HEK293 (cell line): ENCODE data around the gene RND2.

Source experiments
- CTCF ChIA-PET: fragments of 350-600 bp; formaldehyde crosslinking; extraction: SDS; loops from one replicate; lab custom pipeline; 2021; ENCODE audit warnings: antibody characterized with exemption; lab: Yijun Ruan, JAX
- POLR2A ChIA-PET: fragments of 300-600 bp; formaldehyde crosslinking; extraction: SDS; loops from one replicate; lab custom pipeline; 2020; ENCODE audit warnings: antibody characterized with exemption, inconsistent platforms; lab: Yijun Ruan, JAX
- H3K27ac ChIP-seq: fragments of 200-500 bp; sonication (Bioruptor generic); 2 replicates; pipeline ENCODE4 v1.5.1; 2014; ENCODE audit warnings: low read depth, low read length, control low read depth, inconsistent platforms; ENCODE audit errors: extremely low read depth
- H3K36me3 ChIP-seq, 2 experiments: fragments of 200-500 bp in 1 of 2; sonication (Bioruptor generic) in 1 of 2; 1 replicate in 1 of 2; 2 replicates in 1 of 2; pipeline ENCODE4 v1.5.1; 2014 to 2017; ENCODE audit warnings: inconsistent platforms in 2 of 2, low read length in 2 of 2; ENCODE audit not compliant: control insufficient read depth in 2 of 2, insufficient read depth in 1 of 2
- H3K4me1 ChIP-seq: fragments of 200-500 bp; sonication (Bioruptor generic); 2 replicates; pipeline ENCODE4 v1.5.1; 2014; ENCODE audit warnings: mild to moderate bottlenecking, low read length, inconsistent platforms; ENCODE audit not compliant: control insufficient read depth, insufficient read depth
- H3K4me3 ChIP-seq: 2 replicates; pipeline ENCODE4 v1.5.1; 2011; ENCODE audit warnings: low read depth, mild to moderate bottlenecking, control low read depth, low read length, moderate library complexity
- H3K9me3 ChIP-seq: fragments of 200-500 bp; sonication (Bioruptor generic); 2 replicates; pipeline ENCODE4 v1.5.1; 2014; ENCODE audit warnings: low read depth, low read length, inconsistent platforms; ENCODE audit not compliant: control insufficient read depth, insufficient read depth
- CTCF ChIP-seq: fragments of 450-650 bp; formaldehyde crosslinking; IDR thresholded peaks from 2 replicates; pipeline ENCODE4 v1.5.1; 2016; ENCODE audit warnings: missing biosample characterization, missing genetic modification characterization
- GLIS1 ChIP-seq: fragments of 450-650 bp; formaldehyde crosslinking; IDR thresholded peaks from 2 replicates; pipeline ENCODE4 v1.5.1; 2016; ENCODE audit warnings: missing biosample characterization, missing genetic modification characterization
- GLIS2 ChIP-seq: fragments of 450-650 bp; formaldehyde crosslinking; IDR thresholded peaks from 2 replicates; pipeline ENCODE4 v1.5.1; 2016; ENCODE audit warnings: missing biosample characterization, missing genetic modification characterization
- IKZF3 ChIP-seq: fragments of 450-650 bp; IDR thresholded peaks from 2 replicates; pipeline ENCODE4 v1.5.0; 2018; ENCODE audit warnings: missing biosample characterization, mild to moderate bottlenecking, missing genetic modification characterization, moderate library complexity
- KLF17 ChIP-seq: fragments of 450-650 bp; formaldehyde crosslinking; IDR thresholded peaks from 2 replicates; pipeline ENCODE4 v1.5.1; 2016; ENCODE audit warnings: missing biosample characterization, missing genetic modification characterization
- KLF8 ChIP-seq: fragments of 450-650 bp; formaldehyde crosslinking; IDR thresholded peaks from 2 replicates; pipeline ENCODE4 v1.5.1; 2016; ENCODE audit warnings: missing biosample characterization, missing genetic modification characterization
- PATZ1 ChIP-seq: fragments of 450-650 bp; formaldehyde crosslinking; IDR thresholded peaks from 2 replicates; pipeline ENCODE4 v1.5.1; 2016; ENCODE audit warnings: missing biosample characterization, missing genetic modification characterization
- PRDM10 ChIP-seq: fragments of 450-650 bp; formaldehyde crosslinking; IDR thresholded peaks from 2 replicates; pipeline ENCODE4 v1.5.1; 2016; ENCODE audit warnings: missing biosample characterization, missing genetic modification characterization
- PRDM4 ChIP-seq: fragments of 450-650 bp; formaldehyde crosslinking; IDR thresholded peaks from 2 replicates; pipeline ENCODE4 v1.5.1; 2017; ENCODE audit warnings: missing biosample characterization, missing genetic modification characterization
- SP3 ChIP-seq: fragments of 450-650 bp; formaldehyde crosslinking; IDR thresholded peaks from 2 replicates; pipeline ENCODE4 v1.5.1; 2016; ENCODE audit warnings: missing biosample characterization, missing genetic modification characterization
- ZBTB17 ChIP-seq: fragments of 450-650 bp; formaldehyde crosslinking; IDR thresholded peaks from 2 replicates; pipeline ENCODE4 v1.5.1; 2016; ENCODE audit warnings: missing biosample characterization, missing genetic modification characterization
- ZBTB21 ChIP-seq: fragments of 450-650 bp; formaldehyde crosslinking; IDR thresholded peaks from 2 replicates; pipeline ENCODE4 v1.5.1; 2017; ENCODE audit warnings: missing biosample characterization, missing genetic modification characterization
- ZEB2 ChIP-seq: fragments of 450-650 bp; formaldehyde crosslinking; IDR thresholded peaks from 2 replicates; pipeline ENCODE4 v1.5.1; 2016; ENCODE audit warnings: missing biosample characterization, missing genetic modification characterization
- ZNF18 ChIP-seq: fragments of 450-650 bp; formaldehyde crosslinking; IDR thresholded peaks from 2 replicates; pipeline ENCODE4 v1.5.1; 2016; ENCODE audit warnings: missing biosample characterization, missing genetic modification characterization
- ZNF24 ChIP-seq: fragments of 450-650 bp; formaldehyde crosslinking; IDR thresholded peaks from 2 replicates; pipeline ENCODE4 v1.5.1; 2016; ENCODE audit warnings: missing biosample characterization, missing genetic modification characterization
- ZNF324 ChIP-seq: fragments of 450-650 bp; formaldehyde crosslinking; IDR thresholded peaks from 2 replicates; pipeline ENCODE4 v1.5.1; 2016; ENCODE audit warnings: missing biosample characterization, missing genetic modification characterization
- ZNF366 ChIP-seq: fragments of 450-650 bp; formaldehyde crosslinking; conservative IDR thresholded peaks from 2 replicates; pipeline ENCODE4 v1.5.1; 2016; ENCODE audit warnings: missing biosample characterization, missing genetic modification characterization
- ZNF501 ChIP-seq: fragments of 450-650 bp; formaldehyde crosslinking; IDR thresholded peaks from 2 replicates; pipeline ENCODE4 v1.5.1; 2016; ENCODE audit warnings: missing biosample characterization, missing genetic modification characterization
- ZNF530 ChIP-seq: fragments of 450-650 bp; formaldehyde crosslinking; IDR thresholded peaks from 2 replicates; pipeline ENCODE4 v1.5.1; 2016; ENCODE audit warnings: low read depth, missing biosample characterization, missing genetic modification characterization
- ZNF561 ChIP-seq: fragments of 450-650 bp; IDR thresholded peaks from 2 replicates; pipeline ENCODE4 v1.5.1; 2018; ENCODE audit warnings: missing biosample characterization, missing genetic modification characterization, borderline replicate concordance
- ZNF660 ChIP-seq: fragments of 450-650 bp; IDR thresholded peaks from 2 replicates; pipeline ENCODE4 v1.5.1; 2018; ENCODE audit warnings: missing biosample characterization, mild to moderate bottlenecking, missing genetic modification characterization
- ZNF677 ChIP-seq: fragments of 450-650 bp; IDR thresholded peaks from 2 replicates; pipeline ENCODE4 v1.5.0; 2018; ENCODE audit warnings: missing biosample characterization, mild to moderate bottlenecking, missing genetic modification characterization, moderate library complexity
- ZSCAN16 ChIP-seq: fragments of 450-650 bp; formaldehyde crosslinking; IDR thresholded peaks from 2 replicates; pipeline ENCODE4 v1.5.1; 2016; ENCODE audit warnings: missing biosample characterization, missing genetic modification characterization

Gene RND2

GRCh38 chr17:43006639-43007551 lies 18.1 kb upstream of the RND2 start, which contains the start of gene IFI35:
Gene IFI35 (plus strand): TSS chr17:43006784. CDS start chr17:43006948, 164 bp downstream.
- H3K4me3 ChIP-seq = peak within 1 kb of the TSS; percentile 39
- ChIA-PET CTCF (interaction anchor here (0.6 to 1.7 kb wide), 11 partner anchors 9 to 569 kb away, joined by 3 to 12 read pairs (median 3); partner anchors contain the start of gene RPL27), POLR2A (interaction anchor here (0.6 to 2.4 kb wide), 3 partner anchors 9 to 191 kb away, joined by 5 to 26 read pairs (median 10); partner anchors contain the start of gene RPL27)
- TF ChIP-seq PRDM10 (tag by site-specific recombination) = peak; percentile 65
- 0 out of 2 replicates have a peak, but pooled peaks have one; percentile 37 for TF ChIP-seq ZNF24
- TF ChIP-seq PATZ1 (tag by site-specific recombination) = peak; percentile 55; the same call in 1 of the 2 replicates
- 0 out of 2 replicates have a peak, but pooled peaks have one; percentile 31 for TF ChIP-seq ZNF324
- TF ChIP-seq ZNF530 (tag by site-specific recombination) = no peak
- 0 out of 2 replicates have a peak, but pooled peaks have one; percentile 26 for TF ChIP-seq ZNF561 (tag by site-specific recombination)
- TF ChIP-seq SP3 (tag by site-specific recombination) = peak; percentile 62
- peak; percentile 76 for TF ChIP-seq CTCF
- no peak for TF ChIP-seq ZNF677 (tag by site-specific recombination)
- TF ChIP-seq ZBTB17 = peak; percentile 59
- peak; percentile 45; the same call in 1 of the 2 replicates for TF ChIP-seq KLF17 (tag by site-specific recombination)
- TF ChIP-seq PRDM4 (tag by site-specific recombination) = 0 out of 2 replicates have a peak, but pooled peaks have one; percentile 9
- TF ChIP-seq GLIS1 (tag by site-specific recombination) = peak; percentile 89
- TF ChIP-seq GLIS2 (tag by site-specific recombination) = peak; percentile 80
- no peak for TF ChIP-seq ZBTB21 (tag by site-specific recombination)
- no peak for TF ChIP-seq ZNF366
- TF ChIP-seq IKZF3 (tag by site-specific recombination) = peak; percentile 53; the same call in 1 of the 2 replicates
- peak; percentile 79 for TF ChIP-seq ZSCAN16 (tag by site-specific recombination)
- no peak for TF ChIP-seq ZNF660 (tag by site-specific recombination)
- TF ChIP-seq ZEB2 (tag by site-specific recombination) = no peak
- no peak for TF ChIP-seq ZNF18 (tag by site-specific recombination)
- 0 out of 2 replicates have a peak, but pooled peaks have one; percentile 26 for TF ChIP-seq ZNF501
- TF ChIP-seq KLF8 (tag by site-specific recombination) = 0 out of 2 replicates have a peak, but pooled peaks have one; percentile 16

More at GRCh38 chr17:43006639-43007551, 18.1 kb upstream of the RND2 start, which contains the start of gene IFI35:
- Histone ChIP-seq H3K4me1 (no peaks in the 10 kb centered on the region), H3K36me3 (peaks cover 21 to 27% of the 10 kb centered on the region in 2 experiments; a peak in 2 of 3 replicates), H3K9me3 (no peaks in the 10 kb centered on the region), H3K27ac (peak within 1 kb of the TSS; percentile 39; the same call in 1 of the 2 replicates)
